ENCODE data around the gene COL4A2. TPM values are rescaled to one million over a fixed set of nuclear protein-coding genes. Genes with fewer than 3 reads are reported as not detected.

COL4A2 gene
- total and polyA plus RNA-seq, 3 experiments from 2014 or later, result not detected

DNA sequence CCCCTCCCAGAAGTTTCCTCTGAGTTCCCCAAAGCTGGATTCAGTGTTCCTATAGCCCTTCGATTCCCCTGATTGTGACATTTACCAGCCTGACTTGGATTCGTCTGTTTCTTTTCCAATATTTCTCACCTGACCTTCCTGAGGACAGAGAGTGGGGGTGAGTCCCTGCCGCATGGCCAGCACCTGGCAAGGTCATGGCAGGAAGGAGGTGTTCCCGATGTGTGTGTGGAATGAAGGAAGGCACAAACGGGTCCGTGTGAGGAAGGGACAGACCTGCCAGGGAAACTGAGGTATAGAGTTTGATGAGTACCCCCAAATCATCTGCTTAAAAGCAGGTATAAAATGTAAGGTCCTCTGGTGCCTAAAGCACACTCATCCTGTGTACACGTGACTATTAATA, 3.4 kb upstream of the COL4A2 start:
- no peak overlapping the region for H3K27ac ChIP-seq (ENCODE audit: low read depth, low read length)
- H3K36me3 Mint-ChIP-seq, result no peaks in the 10 kb centered on the region
- ChIA-PET CTCF (no interaction called here), POLR2A (no interaction called here)
- H3K4me1 Mint-ChIP-seq, result peaks cover 0 to 5% (median 5%) of the 10 kb centered on the region in 3 donors
- no peak for DNase-seq
- no peaks in the 10 kb centered on the region for H3K36me3 ChIP-seq (ENCODE audit: insufficient read depth, low read length)
- no peaks in the 10 kb centered on the region for H3K9me3 ChIP-seq (ENCODE audit: low read length)
- no peaks in the 10 kb centered on the region for H3K4me1 ChIP-seq (ENCODE audit: insufficient read depth, low read length)
- H3K27ac Mint-ChIP-seq, result no peak overlapping the region
- H3K9me3 Mint-ChIP-seq, result peaks cover 0 to 2% (median 0%) of the 10 kb centered on the region in 5 donors
- peaks cover 29 to 56% of the 10 kb centered on the region in 2 donors for H3K27me3 Mint-ChIP-seq
- peaks cover 7% of the 10 kb centered on the region for H3K27me3 ChIP-seq (ENCODE audit: insufficient read depth, low read length, poor library complexity, severe bottlenecking)
- H3K4me3 ChIP-seq (ENCODE audit: low read length), result no peak overlapping the region
- no peak overlapping the region for H3K4me3 Mint-ChIP-seq

DNA sequence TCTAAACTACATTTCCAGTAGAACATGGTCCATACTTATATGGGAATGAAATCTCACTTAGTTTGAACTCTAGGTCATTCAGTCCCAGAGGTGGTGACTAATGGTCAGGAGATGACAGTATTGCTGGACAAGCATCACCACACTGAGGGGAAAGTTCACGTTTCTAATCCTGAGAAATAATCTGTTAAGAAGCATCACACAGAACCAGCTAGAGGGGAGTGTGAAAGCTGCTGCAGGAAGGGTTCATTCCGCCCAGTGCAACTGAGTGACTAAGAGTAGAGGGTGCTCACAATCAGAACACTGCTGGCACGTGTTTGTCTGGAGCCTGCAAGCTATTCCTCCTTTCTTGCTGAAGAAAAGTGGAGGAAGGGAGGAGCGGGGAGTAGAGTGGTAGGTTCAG, 2.8 kb upstream of the COL4A2 start:
- DNase-seq, result no peak
- CTCF ChIA-PET, result no interaction called here
- peaks cover 0 to 11% (median 5%) of the 10 kb centered on the region in 3 donors for H3K4me1 Mint-ChIP-seq
- H3K4me3 ChIP-seq (ENCODE audit: low read length), result no peak overlapping the region
- no peaks in the 10 kb centered on the region for H3K36me3 Mint-ChIP-seq
- POLR2A ChIA-PET, result no interaction called here
- no peak overlapping the region for H3K27ac Mint-ChIP-seq
- H3K27me3 Mint-ChIP-seq, result peaks cover 29 to 58% of the 10 kb centered on the region in 2 donors
- peaks cover 0 to 2% (median 0%) of the 10 kb centered on the region in 5 donors for H3K9me3 Mint-ChIP-seq
- H3K27ac ChIP-seq (ENCODE audit: low read depth, low read length), result no peak overlapping the region
- no peaks in the 10 kb centered on the region for H3K9me3 ChIP-seq (ENCODE audit: low read length)
- H3K4me3 Mint-ChIP-seq, result no peak overlapping the region
- no peaks in the 10 kb centered on the region for H3K4me1 ChIP-seq (ENCODE audit: insufficient read depth, low read length)
- H3K36me3 ChIP-seq (ENCODE audit: insufficient read depth, low read length), result no peaks in the 10 kb centered on the region
- H3K27me3 ChIP-seq (ENCODE audit: insufficient read depth, low read length, poor library complexity, severe bottlenecking), result peaks cover 7% of the 10 kb centered on the region

- H3K36me3 Mint-ChIP-seq, result no peaks in the 10 kb centered on the region
- ChIA-PET CTCF (no interaction called here), POLR2A (no interaction called here)
- Histone ChIP-seq H3K36me3 (ENCODE audit: insufficient read depth, low read length) (no peaks in the 10 kb centered on the region), H3K4me3 (ENCODE audit: low read length) (no peak overlapping the region), H3K27me3 (ENCODE audit: insufficient read depth, low read length, poor library complexity, severe bottlenecking) (peaks cover 7% of the 10 kb centered on the region), H3K9me3 (ENCODE audit: low read length) (no peaks in the 10 kb centered on the region), H3K27ac (ENCODE audit: low read depth, low read length) (no peak overlapping the region), H3K4me1 (ENCODE audit: insufficient read depth, low read length) (no peaks in the 10 kb centered on the region)
- H3K27me3 Mint-ChIP-seq, result peaks cover 32 to 62% of the 10 kb centered on the region in 2 donors
- no peak for DNase-seq
- H3K27ac Mint-ChIP-seq, result no peak overlapping the region
- H3K4me3 Mint-ChIP-seq, result no peak overlapping the region
- peaks cover 0 to 2% (median 0%) of the 10 kb centered on the region in 5 donors for H3K9me3 Mint-ChIP-seq
- peaks cover 0 to 11% (median 5%) of the 10 kb centered on the region in 3 donors for H3K4me1 Mint-ChIP-seq
Measured at GRCh38 chr13:110305001-110305400, 2.1 kb upstream of the COL4A2 start.

- H3K9me3 Mint-ChIP-seq, result peaks cover 0 to 2% (median 0%) of the 10 kb centered on the region in 5 donors
- no peaks in the 10 kb centered on the region for H3K4me1 ChIP-seq (ENCODE audit: insufficient read depth, low read length)
- H3K27me3 ChIP-seq (ENCODE audit: insufficient read depth, low read length, poor library complexity, severe bottlenecking), result peaks cover 7% of the 10 kb centered on the region
- ChIA-PET CTCF (no interaction called here), POLR2A (no interaction called here)
- peaks cover 32 to 62% of the 10 kb centered on the region in 2 donors for H3K27me3 Mint-ChIP-seq
- DNase-seq, result no peak
- H3K4me3 ChIP-seq (ENCODE audit: low read length), result no peak overlapping the region
- H3K36me3 ChIP-seq (ENCODE audit: insufficient read depth, low read length), result no peaks in the 10 kb centered on the region
- H3K4me3 Mint-ChIP-seq, result no peak overlapping the region
- no peaks in the 10 kb centered on the region for H3K9me3 ChIP-seq (ENCODE audit: low read length)
- H3K4me1 Mint-ChIP-seq, result peaks cover 0 to 11% (median 5%) of the 10 kb centered on the region in 3 donors
- H3K36me3 Mint-ChIP-seq, result no peaks in the 10 kb centered on the region
- no peak overlapping the region for H3K27ac ChIP-seq (ENCODE audit: low read depth, low read length)
- no peak overlapping the region for H3K27ac Mint-ChIP-seq
Measured at GRCh38 chr13:110305544-110305943, 1.5 kb upstream of the COL4A2 start.

DNA sequence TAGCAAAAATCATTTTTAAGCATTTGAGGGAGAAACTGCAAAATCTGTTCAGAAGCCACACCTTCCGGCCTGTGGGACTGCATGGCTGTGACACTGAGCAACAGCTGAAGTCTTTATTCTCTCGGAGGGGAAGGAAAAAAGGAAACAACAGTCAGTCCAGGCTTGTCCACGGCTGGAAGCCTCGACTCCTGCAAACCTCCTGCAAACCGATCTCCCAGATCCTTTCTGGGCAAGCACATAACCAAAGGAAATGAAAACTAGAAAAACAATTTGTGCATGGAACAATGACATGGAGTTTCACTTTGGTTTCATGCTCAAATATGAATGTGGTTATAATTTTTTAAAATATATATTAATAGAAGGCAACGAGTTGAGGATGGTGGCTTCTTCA, 1.1 kb upstream of the COL4A2 start:
- ChIA-PET POLR2A (no interaction called here), CTCF (no interaction called here)
- H3K4me1 ChIP-seq (ENCODE audit: insufficient read depth, low read length), result no peaks in the 10 kb centered on the region
- peaks cover 0 to 2% (median 0%) of the 10 kb centered on the region in 5 donors for H3K9me3 Mint-ChIP-seq
- no peaks in the 10 kb centered on the region for H3K9me3 ChIP-seq (ENCODE audit: low read length)
- H3K36me3 ChIP-seq (ENCODE audit: insufficient read depth, low read length), result no peaks in the 10 kb centered on the region
- H3K27me3 ChIP-seq (ENCODE audit: insufficient read depth, low read length, poor library complexity, severe bottlenecking), result peaks cover 7% of the 10 kb centered on the region
- peaks cover 0 to 11% (median 5%) of the 10 kb centered on the region in 3 donors for H3K4me1 Mint-ChIP-seq
- no peak for DNase-seq
- no peak overlapping the region for H3K27ac Mint-ChIP-seq
- H3K4me3 ChIP-seq (ENCODE audit: low read length), result no peak overlapping the region
- H3K4me3 Mint-ChIP-seq, result no peak overlapping the region
- H3K36me3 Mint-ChIP-seq, result no peaks in the 10 kb centered on the region
- H3K27ac ChIP-seq (ENCODE audit: low read depth, low read length), result no peak overlapping the region
- peaks cover 32 to 65% of the 10 kb centered on the region in 2 donors for H3K27me3 Mint-ChIP-seq

DNA sequence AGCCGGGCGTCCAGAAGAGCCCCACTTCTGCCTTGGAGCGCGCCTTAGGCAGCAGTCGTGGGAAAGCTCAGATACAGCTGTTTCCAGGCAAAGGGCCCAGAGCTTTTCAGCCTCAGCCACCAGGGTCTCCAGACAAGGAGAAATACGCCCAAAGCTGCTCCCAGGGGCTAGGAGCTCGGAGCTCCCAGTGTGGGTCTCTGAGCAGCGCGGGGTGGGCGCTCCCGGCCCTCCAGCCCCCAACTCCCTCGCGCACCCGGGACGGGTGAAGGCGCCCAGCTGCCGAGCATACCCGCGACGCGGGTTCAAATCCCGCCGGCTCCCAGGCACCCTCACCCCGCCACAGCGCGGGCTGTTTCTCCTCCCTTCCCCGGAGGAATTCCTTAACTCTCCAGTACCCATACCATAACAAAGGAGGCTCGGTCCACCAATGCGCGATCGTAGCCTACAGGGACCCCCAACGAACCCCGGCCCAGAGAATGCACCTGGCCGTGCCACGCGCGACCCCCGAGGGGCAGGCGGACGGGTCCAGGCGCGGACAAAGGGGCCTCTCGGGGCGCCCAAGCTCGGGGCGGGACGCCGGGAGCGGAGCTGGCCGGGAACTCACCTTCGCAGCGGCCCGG, 634 bp upstream of the COL4A2 start:
- no peak overlapping the region for H3K4me3 ChIP-seq (ENCODE audit: low read length)
- DNase-seq, result no peak
- ChIA-PET CTCF (no interaction called here), POLR2A (no interaction called here)
- Mint-ChIP-seq H3K9me3 (peaks cover 0 to 2% (median 0%) of the 10 kb centered on the region in 5 donors), H3K4me3 (no peak overlapping the region), H3K27me3 (peaks cover 31 to 65% of the 10 kb centered on the region in 2 donors), H3K36me3 (no peaks in the 10 kb centered on the region), H3K27ac (no peak overlapping the region), H3K4me1 (peaks cover 0 to 11% (median 5%) of the 10 kb centered on the region in 3 donors)
- H3K27ac ChIP-seq (ENCODE audit: low read depth, low read length), result no peak overlapping the region
- peaks cover 7% of the 10 kb centered on the region for H3K27me3 ChIP-seq (ENCODE audit: insufficient read depth, low read length, poor library complexity, severe bottlenecking)
- H3K9me3 ChIP-seq (ENCODE audit: low read length), result no peaks in the 10 kb centered on the region
- no peaks in the 10 kb centered on the region for H3K4me1 ChIP-seq (ENCODE audit: insufficient read depth, low read length)
- H3K36me3 ChIP-seq (ENCODE audit: insufficient read depth, low read length), result no peaks in the 10 kb centered on the region

DNA sequence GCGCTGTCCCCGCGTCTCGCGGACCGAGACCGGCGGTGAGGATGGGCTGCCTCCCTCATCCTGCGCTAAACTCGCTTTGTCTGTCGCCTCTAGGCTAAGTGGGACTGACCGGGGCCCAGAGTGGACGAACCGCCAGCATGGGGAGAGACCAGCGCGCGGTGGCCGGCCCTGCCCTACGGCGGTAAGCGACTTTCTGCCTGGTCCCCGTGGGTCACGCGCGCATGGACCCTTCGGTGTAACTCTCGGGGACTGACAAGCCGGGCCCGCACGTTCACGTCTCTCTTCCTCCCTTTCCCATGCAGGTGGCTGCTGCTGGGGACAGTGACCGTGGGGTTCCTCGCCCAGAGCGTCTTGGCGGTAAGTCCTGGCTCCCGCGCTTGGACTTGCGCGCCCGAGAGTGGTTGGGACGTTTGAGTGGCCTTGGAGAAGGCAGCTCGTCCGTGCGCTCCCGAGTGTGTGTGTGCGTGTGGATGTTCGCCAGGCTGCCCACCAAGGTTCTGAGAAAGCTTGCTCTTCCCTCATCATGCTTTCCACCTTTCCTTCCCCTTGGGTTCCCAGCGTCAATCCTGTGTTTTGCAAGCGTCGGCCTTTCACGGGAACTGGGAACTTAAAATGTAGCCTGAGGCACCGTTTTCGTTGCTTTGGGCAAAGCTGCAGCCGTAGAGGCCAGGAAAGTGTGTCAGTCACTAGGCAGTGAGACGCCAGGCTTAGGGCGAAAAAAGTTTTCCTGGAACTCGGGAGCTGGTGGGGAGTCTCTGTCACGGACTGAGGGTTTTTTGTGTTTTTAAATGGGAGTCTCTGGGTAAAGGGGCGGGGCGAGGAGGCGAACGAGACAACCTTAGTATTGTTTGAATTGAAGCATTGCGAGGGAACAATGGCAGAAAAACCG, 927 bp downstream of the COL4A2 start:
- CTCF ChIA-PET, result no interaction called here
- Histone ChIP-seq H3K36me3 (ENCODE audit: insufficient read depth, low read length) (no peaks in the 10 kb centered on the region), H3K4me3 (ENCODE audit: low read length) (no peak overlapping the region), H3K9me3 (ENCODE audit: low read length) (no peaks in the 10 kb centered on the region), H3K4me1 (ENCODE audit: insufficient read depth, low read length) (no peaks in the 10 kb centered on the region), H3K27ac (ENCODE audit: low read depth, low read length) (no peak overlapping the region), H3K27me3 (ENCODE audit: insufficient read depth, low read length, poor library complexity, severe bottlenecking) (peaks cover 7% of the 10 kb centered on the region)
- Mint-ChIP-seq H3K4me3 (no peak overlapping the region), H3K36me3 (no peaks in the 10 kb centered on the region), H3K27ac (no peak overlapping the region), H3K27me3 (peaks cover 34 to 72% of the 10 kb centered on the region in 2 donors), H3K4me1 (peaks cover 0 to 11% (median 5%) of the 10 kb centered on the region in 3 donors), H3K9me3 (no peaks in the 10 kb centered on the region)
- POLR2A ChIA-PET, result no interaction called here
- no peak for DNase-seq

GRCh38 chr13:110308656-110309359, 1.7 kb downstream of the COL4A2 start:
- H3K36me3 Mint-ChIP-seq, result no peaks in the 10 kb centered on the region
- no peak for DNase-seq
- CTCF ChIA-PET, result no interaction called here
- H3K9me3 ChIP-seq (ENCODE audit: low read length), result no peaks in the 10 kb centered on the region
- peaks cover 7% of the 10 kb centered on the region for H3K27me3 ChIP-seq (ENCODE audit: insufficient read depth, low read length, poor library complexity, severe bottlenecking)
- H3K27me3 Mint-ChIP-seq, result peaks cover 34 to 67% of the 10 kb centered on the region in 2 donors
- no peak overlapping the region for H3K27ac Mint-ChIP-seq
- no peaks in the 10 kb centered on the region for H3K9me3 Mint-ChIP-seq
- H3K27ac ChIP-seq (ENCODE audit: low read depth, low read length), result no peak overlapping the region
- no peaks in the 10 kb centered on the region for H3K4me1 ChIP-seq (ENCODE audit: insufficient read depth, low read length)
- H3K4me1 Mint-ChIP-seq, result peaks cover 0 to 11% (median 5%) of the 10 kb centered on the region in 3 donors
- no peaks in the 10 kb centered on the region for H3K36me3 ChIP-seq (ENCODE audit: insufficient read depth, low read length)
- H3K4me3 Mint-ChIP-seq, result no peak overlapping the region
- H3K4me3 ChIP-seq (ENCODE audit: low read length), result no peak overlapping the region
- POLR2A ChIA-PET, result no interaction called here
